ENCODE results near the gene TMBIM1. TPM values are rescaled to one million over a fixed set of nuclear protein-coding genes. Genes with fewer than 3 reads are reported as not detected.

The TMBIM1 gene
- total RNA-seq, 1 experiment from 2014 or later: 11.2 TPM

DNA sequence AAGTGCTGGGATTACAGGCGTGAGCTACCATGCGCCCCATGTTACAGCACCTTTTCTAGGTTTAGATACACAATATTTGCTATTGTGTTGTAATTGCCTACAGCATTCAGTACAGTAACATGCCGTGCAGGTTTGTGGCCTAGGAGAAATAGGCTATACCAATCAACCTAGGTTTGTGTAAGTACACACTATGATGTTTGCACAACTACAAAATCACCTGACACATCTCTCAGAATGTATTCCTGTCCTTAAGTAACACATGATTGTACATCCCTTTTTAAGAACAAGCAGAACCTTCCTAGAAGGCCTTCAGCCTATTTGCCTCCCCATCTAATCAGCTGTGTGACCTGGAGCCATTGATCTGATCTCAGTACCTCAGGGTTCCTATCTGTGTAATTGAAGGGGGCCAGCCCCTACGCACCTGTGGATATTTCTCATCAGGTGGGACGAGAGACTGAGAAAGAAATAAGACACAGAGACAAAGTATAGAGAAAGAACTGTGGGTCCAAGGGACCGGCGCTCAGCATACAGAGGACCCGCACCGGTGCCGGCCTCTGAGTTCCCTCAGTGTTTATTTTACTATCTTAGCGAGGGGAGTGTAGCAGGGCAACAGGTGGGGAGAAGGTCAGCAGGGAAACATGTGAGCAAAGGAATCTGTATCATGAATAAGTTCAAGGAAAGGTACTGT is 18.7 kb upstream of the TMBIM1 start:
- H3K36me3 ChIP-seq: no peaks in the 10 kb centered on the region
- H3K27ac ChIP-seq: no peak overlapping the region
- H3K27me3 ChIP-seq: no peaks in the 10 kb centered on the region
- H3K4me1 ChIP-seq: peaks cover 9% of the 10 kb centered on the region; the same call in 1 of the 2 replicates
- no peak for DNase-seq
- no peak overlapping the region; the same call in 1 of the 2 replicates for H3K4me3 ChIP-seq
- no peaks in the 10 kb centered on the region for H3K9me3 ChIP-seq (replicated peaks)

DNA sequence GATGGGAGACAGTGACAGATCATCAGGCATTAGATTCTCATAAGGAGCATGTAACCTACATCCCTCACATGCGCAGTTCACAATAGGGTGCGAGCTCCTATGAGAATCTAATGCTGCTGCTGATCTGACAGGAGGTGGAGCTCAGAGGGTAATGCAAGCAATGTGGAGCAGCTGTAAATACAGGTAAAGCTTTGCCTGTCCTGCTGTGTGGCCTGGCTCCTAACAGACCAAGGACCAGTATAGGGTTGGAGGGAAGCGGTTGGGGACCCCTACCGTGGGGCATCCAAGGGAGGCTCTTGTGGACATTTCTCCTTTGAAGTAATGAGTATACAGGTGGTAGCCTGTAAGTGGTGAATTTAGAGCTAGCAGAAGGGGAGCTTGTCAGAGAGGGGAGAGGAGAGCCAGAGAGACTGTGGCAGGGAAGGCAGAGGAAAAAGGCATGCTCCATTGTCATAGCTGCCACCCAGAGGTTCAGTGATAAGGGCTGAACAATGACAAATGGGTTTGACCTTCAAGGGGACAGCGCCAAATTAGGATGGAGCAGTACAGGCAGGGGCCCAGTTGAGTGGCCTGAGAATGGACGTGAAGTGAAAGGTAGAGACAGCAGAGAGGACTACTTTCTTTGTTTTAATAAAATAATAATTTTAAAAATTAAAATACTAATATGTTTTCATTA is 15.2 kb upstream of the TMBIM1 start:
- H3K4me3 ChIP-seq: no peak overlapping the region
- no peaks in the 10 kb centered on the region for H3K27me3 ChIP-seq
- H3K9me3 ChIP-seq (replicated peaks): no peaks in the 10 kb centered on the region
- H3K27ac ChIP-seq: no peak overlapping the region
- DNase-seq: no peak
- peaks cover 9% of the 10 kb centered on the region; the same call in 1 of the 2 replicates for H3K4me1 ChIP-seq
- no peaks in the 10 kb centered on the region for H3K36me3 ChIP-seq

DNA sequence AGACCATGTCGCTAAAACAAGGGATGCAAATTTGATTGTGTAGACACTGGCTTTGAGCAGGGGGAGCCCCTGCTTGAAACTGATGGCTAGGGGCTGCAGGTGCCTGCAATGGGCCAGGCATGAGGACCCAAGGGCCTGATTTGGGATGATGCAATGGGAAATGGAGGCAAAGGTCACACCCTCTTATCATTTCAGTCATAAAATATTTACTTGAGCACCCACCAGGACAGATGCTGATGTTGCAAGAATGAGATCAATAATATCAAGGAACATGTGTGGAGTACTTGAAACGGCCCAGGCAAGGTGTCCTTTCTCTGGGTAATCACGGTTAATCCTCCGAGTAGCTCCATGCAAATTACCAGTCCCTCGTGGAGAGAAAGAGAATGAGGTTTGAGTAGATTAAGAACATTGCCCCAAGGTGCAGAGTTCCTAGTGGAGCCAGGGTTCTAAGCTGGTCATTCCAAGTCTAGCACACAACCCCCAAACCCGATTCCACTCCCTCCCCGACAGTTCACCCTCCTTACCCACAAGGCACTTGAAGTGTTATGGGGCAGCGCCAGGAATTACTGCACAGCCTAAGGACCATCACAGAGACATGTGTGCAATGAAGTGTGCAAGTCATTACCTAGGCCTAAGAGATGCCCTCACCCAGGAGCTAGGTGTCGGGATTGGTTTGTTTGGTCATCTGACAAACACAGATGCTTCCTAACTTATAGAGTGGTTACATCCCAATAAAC is 14.0 kb upstream of the TMBIM1 start:
- Histone ChIP-seq H3K27ac (no peak overlapping the region), H3K4me3 (no peak overlapping the region), H3K27me3 (no peaks in the 10 kb centered on the region), H3K9me3 (replicated peaks) (no peaks in the 10 kb centered on the region), H3K4me1 (peaks cover 7% of the 10 kb centered on the region; the same call in 1 of the 2 replicates), H3K36me3 (no peaks in the 10 kb centered on the region)
- DNase-seq: no peak

DNA sequence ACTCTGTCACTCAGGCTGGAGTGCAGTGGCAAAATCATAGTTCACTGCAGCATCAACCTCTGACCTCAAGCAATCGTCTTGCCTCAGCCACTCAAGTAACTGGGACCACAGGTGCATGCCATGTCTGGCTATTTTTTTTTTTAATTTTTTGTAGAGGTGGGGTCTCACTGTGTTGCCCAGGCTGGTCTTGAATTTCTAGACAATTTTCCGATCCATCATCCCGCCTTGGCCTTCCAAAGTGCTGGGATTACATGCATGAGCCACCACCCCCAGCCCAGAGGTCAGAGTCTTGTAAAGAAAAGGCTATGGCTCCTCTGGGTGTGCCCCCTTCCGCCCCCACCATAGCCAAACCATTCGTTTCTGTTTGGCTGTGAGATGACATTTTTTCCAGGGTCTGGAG is 13.1 kb upstream of the TMBIM1 start:
- no peaks in the 10 kb centered on the region for H3K27me3 ChIP-seq
- no peak overlapping the region for H3K27ac ChIP-seq
- no peak for DNase-seq
- H3K4me3 ChIP-seq: no peak overlapping the region
- H3K4me1 ChIP-seq: no peaks in the 10 kb centered on the region
- no peaks in the 10 kb centered on the region for H3K36me3 ChIP-seq
- no peaks in the 10 kb centered on the region for H3K9me3 ChIP-seq (replicated peaks)

DNA sequence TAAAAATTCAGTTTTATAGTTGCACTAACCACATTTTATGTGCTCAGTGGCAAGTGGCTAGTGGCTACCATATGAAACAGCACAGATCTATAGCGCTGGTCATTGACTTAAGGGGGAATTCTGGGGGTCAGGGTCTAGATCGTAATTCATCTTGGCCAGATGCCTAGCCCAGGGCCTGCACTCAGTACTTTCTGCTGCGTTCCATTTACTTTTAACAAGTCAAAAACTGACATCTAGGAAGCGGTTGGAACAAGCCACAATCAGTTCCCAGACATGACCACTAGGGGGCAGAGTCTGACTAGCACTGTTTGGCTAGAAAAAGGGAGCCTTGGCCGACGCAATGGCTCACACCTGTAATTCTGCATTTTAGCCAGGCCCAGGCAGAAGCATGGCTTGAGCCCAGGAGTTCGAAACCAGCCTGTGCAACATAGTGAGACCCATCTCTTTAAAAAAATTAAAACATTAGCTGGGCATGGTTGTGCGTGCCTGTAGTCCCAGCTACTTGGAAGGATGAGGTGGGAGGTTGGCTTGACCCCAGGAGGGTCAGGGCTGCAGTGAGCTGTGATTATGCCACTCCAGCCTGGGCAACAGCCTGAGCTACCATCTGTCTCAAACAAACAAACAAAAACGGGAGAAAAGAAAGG is 9.0 kb upstream of the TMBIM1 start:
- no peaks in the 10 kb centered on the region for H3K9me3 ChIP-seq (replicated peaks)
- peaks cover 4% of the 10 kb centered on the region; the same call in 1 of the 2 replicates for H3K4me1 ChIP-seq
- no peak overlapping the region for H3K27ac ChIP-seq
- no peaks in the 10 kb centered on the region for H3K27me3 ChIP-seq
- DNase-seq: peak; percentile 77 to 92
- H3K36me3 ChIP-seq: no peaks in the 10 kb centered on the region
- no peak overlapping the region for H3K4me3 ChIP-seq

DNA sequence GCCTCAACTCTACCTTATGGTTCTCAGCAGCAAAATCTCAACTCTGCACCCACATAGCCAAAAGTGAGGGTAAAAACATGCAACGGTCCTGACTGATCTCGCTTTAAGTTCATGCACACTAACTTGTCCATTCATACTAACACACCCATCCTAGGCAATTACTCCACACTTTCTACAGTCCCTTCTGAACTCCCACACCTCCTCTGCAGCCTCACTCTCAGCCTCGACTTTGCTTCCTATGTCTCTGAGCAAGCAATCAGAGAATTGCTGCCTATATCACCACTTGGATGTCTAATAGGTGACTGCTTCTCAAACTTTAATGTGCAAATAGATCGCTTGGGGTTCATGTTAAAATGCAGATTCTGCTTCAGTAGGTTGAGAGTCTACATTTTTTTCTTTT is 7.8 kb upstream of the TMBIM1 start:
- Histone ChIP-seq H3K27ac (no peak overlapping the region), H3K4me1 (peaks cover 4% of the 10 kb centered on the region; the same call in 1 of the 2 replicates), H3K9me3 (replicated peaks) (no peaks in the 10 kb centered on the region), H3K27me3 (no peaks in the 10 kb centered on the region), H3K4me3 (no peak overlapping the region), H3K36me3 (no peaks in the 10 kb centered on the region)
- no peak for DNase-seq

DNA sequence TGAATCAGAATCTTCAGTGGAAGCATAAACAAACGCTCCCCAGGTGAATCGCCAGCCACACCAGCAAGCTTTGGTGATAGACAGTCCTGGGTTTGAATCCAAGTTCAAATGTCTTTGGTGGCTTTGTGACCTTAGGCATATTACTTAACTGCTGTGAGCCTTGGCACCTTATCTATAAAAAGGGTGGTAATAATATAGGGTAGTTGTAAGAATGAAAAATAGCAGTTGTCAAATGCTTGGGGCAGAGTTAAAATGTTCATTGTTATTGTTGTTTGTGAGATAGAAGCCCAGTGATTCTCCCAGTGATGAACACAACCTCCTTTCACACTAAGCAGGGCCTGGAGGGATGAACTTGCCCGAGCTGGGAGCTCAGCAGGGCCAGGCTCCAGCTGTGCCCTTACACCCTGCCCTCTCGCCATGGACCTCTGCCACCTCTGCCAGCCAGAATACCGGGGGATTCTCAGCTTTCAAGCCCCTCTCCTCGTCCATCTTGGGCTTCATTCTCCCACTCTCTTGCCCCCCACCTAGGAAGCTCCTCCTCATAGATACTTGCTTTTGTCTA is 6.1 kb upstream of the TMBIM1 start:
- no peak overlapping the region for H3K27ac ChIP-seq
- H3K36me3 ChIP-seq: no peaks in the 10 kb centered on the region
- no peak overlapping the region for H3K4me3 ChIP-seq
- no peaks in the 10 kb centered on the region for H3K27me3 ChIP-seq
- DNase-seq: no peak
- no peaks in the 10 kb centered on the region for H3K9me3 ChIP-seq (replicated peaks)
- peaks cover 7% of the 10 kb centered on the region; the same call in 1 of the 2 replicates for H3K4me1 ChIP-seq

DNA sequence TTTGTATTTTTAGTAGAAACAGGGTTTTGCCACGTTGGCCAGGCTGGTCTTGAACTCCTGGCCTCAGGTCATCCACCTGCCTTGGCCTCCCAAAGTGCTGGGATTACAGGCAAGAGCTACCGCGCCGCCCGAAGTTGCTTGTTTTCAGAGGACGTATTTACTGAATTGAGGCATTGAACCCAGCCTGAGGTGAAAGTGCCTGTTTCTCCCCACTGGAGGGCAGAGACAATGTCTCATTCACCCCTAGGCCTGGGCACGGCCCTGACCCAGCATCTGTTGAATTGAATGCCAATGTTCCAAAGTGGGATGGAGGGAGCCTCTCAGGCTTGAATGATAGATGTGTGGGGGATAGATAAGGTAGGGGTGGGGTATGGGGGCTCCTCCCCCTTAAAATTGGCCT is 4.5 kb upstream of the TMBIM1 start:
- H3K27me3 ChIP-seq: no peaks in the 10 kb centered on the region
- H3K9me3 ChIP-seq (replicated peaks): no peaks in the 10 kb centered on the region
- no peak overlapping the region for H3K4me3 ChIP-seq
- no peak overlapping the region for H3K27ac ChIP-seq
- no peak for DNase-seq
- no peaks in the 10 kb centered on the region for H3K36me3 ChIP-seq
- peaks cover 7% of the 10 kb centered on the region; the same call in 1 of the 2 replicates for H3K4me1 ChIP-seq

DNA sequence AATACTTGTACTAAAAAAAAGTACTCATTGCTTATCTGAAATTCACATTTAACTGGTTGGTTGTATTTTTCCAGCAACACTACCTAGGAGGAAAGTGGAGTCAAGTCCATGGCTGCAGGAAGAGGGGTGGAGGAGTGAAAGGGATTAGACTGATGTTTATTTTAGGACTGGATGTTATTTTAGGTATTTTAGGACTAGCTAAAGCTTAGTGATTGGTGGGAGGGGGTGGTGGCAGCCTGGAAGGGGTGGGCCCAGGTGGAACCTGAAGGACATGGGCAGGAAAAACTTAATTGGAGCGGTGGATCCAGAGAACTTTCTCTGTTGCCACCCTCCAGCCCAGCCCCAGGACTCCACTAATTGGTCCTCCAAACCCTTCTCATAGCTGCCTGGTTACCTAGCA is 3.9 kb upstream of the TMBIM1 start:
- Histone ChIP-seq H3K4me3 (no peak overlapping the region), H3K27me3 (no peaks in the 10 kb centered on the region), H3K36me3 (no peaks in the 10 kb centered on the region), H3K9me3 (replicated peaks) (no peaks in the 10 kb centered on the region), H3K4me1 (peaks cover 7% of the 10 kb centered on the region; the same call in 1 of the 2 replicates), H3K27ac (no peak overlapping the region)
- no peak for DNase-seq

DNA sequence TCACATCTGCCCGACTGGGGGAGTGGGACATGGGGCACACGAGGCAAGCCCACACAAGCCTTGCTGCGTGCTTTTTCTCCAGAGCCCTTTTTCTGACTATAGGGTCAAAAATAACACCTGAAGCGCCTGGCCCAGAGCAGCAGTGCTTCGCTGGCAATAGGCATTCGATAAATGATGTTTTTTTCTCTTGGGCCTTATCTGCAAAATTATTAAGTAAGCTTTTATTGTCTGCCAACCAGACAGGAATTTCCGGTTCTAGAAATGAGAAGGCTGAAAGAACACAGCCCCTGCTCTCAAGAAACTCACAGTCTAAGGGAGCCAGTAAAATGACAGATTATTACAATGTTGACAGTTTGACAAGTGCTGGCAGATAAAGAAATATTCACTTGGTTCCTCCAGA is 2.7 kb upstream of the TMBIM1 start:
- no peaks in the 10 kb centered on the region for H3K9me3 ChIP-seq (replicated peaks)
- DNase-seq: no peak
- H3K4me1 ChIP-seq: peaks cover 7% of the 10 kb centered on the region; the same call in 1 of the 2 replicates
- no peak overlapping the region for H3K27ac ChIP-seq
- H3K27me3 ChIP-seq: no peaks in the 10 kb centered on the region
- H3K4me3 ChIP-seq: no peak overlapping the region
- no peaks in the 10 kb centered on the region for H3K36me3 ChIP-seq

DNA sequence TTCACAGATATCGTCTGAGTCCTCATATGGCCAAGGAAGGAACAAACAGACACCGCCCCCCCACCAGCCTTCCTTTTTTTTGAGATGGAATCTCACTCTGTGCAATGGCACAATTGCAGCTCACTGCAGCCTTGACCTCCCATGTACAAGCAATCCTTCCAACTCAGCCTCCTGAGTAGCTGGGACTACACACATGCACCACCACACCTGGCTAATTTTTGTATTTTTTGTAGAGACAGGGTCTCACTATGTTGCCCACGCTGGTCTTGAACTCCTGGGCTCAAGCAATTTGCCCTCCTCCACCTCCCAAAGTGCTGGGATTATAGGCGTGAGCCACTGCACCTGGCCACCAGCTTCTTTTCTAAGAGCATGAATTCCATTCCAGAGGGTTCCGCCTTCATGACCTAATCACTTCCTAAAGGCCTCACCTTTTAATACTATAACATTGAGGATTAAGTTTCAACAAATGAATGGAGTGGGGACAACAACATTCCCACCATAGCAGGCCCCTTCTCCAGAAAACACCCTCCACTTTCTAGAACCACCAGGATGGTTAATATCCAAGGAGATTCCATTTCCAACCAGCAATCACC is 2.2 kb upstream of the TMBIM1 start:
- H3K4me1 ChIP-seq: peaks cover 7% of the 10 kb centered on the region; the same call in 1 of the 2 replicates
- H3K9me3 ChIP-seq (replicated peaks): no peaks in the 10 kb centered on the region
- no peak overlapping the region for H3K27ac ChIP-seq
- no peak overlapping the region for H3K4me3 ChIP-seq
- H3K36me3 ChIP-seq: no peaks in the 10 kb centered on the region
- no peak for DNase-seq
- no peaks in the 10 kb centered on the region for H3K27me3 ChIP-seq

DNA sequence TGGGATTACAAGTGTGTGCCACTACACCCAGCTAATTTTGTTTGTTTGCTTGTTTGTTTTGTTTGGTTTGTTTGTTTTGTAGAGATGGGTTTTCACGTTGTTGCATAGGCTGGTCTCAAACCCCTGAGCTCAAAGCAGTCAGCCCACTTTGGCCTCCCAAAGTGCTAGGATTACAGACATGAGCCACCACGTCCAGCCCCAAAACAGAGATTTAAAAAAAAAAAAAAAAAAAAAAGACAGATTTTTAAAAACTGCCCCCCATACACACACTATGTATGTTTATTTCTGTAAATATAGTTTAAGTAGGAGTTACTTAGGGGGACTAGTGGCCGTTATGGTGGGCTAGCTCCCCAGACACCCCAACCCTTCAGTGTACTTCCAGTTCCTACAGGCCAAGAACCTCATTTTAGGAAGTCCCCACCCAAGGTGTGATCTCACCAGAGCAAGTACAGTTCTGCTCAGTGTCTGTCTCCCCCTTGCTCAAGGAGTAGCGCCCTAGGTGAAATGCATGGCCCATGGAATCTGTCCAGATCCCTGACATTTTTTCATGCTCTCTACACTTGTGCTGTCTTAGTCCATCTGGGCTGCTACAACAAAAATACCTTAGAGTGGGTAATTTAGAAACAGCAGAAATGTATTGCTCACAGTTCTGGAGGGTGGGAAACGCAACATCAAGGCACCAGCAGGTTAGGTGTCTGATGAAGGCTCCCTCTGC is 1.6 kb upstream of the TMBIM1 start:
- H3K9me3 ChIP-seq (replicated peaks): no peaks in the 10 kb centered on the region
- no peak overlapping the region for H3K27ac ChIP-seq
- peaks cover 7% of the 10 kb centered on the region; the same call in 1 of the 2 replicates for H3K4me1 ChIP-seq
- H3K36me3 ChIP-seq: no peaks in the 10 kb centered on the region
- DNase-seq: no peak
- H3K27me3 ChIP-seq: no peaks in the 10 kb centered on the region
- H3K4me3 ChIP-seq: no peak overlapping the region

DNA sequence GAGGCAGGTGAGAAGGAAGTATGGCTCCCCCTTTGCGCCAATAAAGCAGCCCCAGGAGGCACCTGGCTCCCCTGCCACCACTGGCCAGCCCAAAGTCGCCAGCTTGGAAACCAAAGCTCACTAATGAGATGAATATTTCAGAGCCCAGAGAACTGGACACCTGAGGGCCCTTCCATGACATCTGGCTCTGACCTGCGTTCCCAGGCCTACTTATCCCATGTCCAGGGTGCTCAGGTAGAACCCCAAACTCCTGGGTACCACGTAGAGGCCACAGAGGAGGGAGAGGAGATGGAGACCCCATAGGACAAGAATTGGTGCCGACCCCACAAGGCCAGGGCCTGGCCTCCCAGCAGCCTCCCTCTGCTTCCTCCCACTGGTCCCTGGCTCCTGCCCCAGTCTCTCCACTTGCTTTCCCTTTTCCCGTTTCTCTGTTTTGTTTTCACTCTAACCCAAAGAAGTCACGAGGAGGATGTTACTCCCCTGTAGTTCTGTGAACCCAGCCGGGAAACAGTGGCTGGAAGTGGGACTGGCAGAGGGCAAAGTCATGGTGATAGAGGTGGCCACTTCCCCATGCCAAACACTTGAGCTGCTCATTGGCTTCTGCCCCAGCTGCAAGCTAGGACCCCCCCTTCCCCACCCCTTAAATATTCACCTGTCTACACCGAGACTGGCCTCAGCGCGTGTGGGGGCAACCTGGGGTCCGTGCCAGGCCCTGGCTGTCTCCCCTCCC is 820 bp downstream of the TMBIM1 start:
- Histone ChIP-seq H3K36me3 (no peaks in the 10 kb centered on the region), H3K4me1 (peaks cover 7% of the 10 kb centered on the region; the same call in 1 of the 2 replicates), H3K27ac (no peak overlapping the region), H3K9me3 (replicated peaks) (no peaks in the 10 kb centered on the region), H3K4me3 (no peak overlapping the region), H3K27me3 (no peaks in the 10 kb centered on the region)
- DNase-seq: no peak

Data from SJCRH30 (cell line).